Measurements from ENCODE around the gene BMP6.

The BMP6 gene

DNA sequence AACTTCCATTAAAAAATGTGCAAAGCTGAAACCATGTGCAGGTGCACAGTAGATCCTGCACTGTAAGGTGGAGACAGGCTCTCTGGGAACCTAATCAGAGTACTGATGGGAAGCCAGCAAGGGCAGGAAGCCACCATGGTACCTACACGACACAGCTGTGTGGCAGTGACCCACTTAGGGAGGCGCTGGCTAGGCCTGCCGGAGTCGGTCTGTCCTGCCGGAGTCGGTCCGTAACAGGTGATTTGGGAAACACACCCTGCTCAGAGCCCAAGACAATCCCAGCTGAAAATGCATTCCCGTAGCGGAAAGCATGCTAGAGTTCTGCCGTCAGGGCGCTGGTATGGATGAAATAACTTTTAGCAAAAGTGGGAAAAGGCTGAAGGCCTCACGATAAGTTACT, 167.4 kb downstream of the BMP6 start:
- Histone ChIP-seq H4K20me1 (ENCODE audit: insufficient read depth, low read length) (no peaks in the 10 kb centered on the region), H3K4me1 (ENCODE audit: low read length) (no peaks in the 10 kb centered on the region)

DNA sequence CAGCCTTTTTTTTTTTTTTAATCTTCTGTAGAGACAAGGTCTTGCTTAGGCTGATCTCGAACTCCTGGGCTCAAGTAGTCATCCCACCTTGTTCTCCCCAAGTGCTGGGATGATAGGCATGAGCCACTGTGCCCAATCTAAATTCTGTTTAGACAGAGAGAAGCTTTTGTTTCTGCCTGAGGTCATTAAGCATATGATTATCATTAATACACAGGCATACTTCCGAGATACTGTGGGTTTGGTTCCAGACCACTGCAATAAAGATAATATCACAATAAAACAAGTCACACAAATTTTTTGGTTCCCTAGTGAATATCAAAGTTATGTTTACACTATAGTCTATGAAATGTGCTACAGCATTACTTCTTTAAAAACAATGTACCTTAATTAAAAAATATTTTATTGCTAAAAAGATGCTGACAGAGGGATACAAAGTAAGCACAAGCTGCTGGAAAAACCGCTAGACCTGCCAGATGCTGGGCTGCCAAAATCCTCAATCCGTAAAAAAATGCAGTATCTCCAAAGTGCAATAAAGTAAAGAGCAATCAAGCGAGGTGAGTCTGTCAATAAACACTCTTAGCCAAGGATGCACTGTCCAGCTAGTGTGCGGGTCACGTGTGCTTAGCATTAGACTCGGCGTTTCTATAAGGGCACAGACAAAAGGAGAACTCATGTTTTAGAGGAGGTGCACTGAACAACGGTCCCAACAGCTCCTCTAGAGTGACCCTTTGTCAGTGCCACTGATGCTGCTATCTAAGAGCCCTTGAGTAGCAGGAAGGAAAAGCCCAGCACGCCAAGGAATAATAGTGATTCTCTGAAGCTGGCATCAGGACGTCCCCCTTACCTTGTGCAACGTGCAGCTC, 168.6 kb downstream of the BMP6 start:
- no peaks in the 10 kb centered on the region for H3K27me3 ChIP-seq (ENCODE audit: low read depth, low read length)
- H3K4me3 ChIP-seq (ENCODE audit: low read length), result no peak overlapping the region
- no peak overlapping the region for H3K4me2 ChIP-seq (ENCODE audit: low read length)
- TF ChIP-seq EZH2phosphoT487 (IDR thresholded peaks at IDR 0.05; ENCODE audit: low read depth), result no peak
- TF ChIP-seq, protein P1, sequence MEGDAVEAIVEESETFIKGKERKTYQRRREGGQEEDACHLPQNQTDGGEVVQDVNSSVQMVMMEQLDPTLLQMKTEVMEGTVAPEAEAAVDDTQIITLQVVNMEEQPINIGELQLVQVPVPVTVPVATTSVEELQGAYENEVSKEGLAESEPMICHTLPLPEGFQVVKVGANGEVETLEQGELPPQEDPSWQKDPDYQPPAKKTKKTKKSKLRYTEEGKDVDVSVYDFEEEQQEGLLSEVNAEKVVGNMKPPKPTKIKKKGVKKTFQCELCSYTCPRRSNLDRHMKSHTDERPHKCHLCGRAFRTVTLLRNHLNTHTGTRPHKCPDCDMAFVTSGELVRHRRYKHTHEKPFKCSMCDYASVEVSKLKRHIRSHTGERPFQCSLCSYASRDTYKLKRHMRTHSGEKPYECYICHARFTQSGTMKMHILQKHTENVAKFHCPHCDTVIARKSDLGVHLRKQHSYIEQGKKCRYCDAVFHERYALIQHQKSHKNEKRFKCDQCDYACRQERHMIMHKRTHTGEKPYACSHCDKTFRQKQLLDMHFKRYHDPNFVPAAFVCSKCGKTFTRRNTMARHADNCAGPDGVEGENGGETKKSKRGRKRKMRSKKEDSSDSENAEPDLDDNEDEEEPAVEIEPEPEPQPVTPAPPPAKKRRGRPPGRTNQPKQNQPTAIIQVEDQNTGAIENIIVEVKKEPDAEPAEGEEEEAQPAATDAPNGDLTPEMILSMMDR (IDR thresholded peaks at IDR 0.05; ENCODE audit: low read depth, low read length), result no peak
- no peaks in the 10 kb centered on the region for H3K9me3 ChIP-seq (ENCODE audit: insufficient read depth, low read length)
- peaks cover 27% of the 10 kb centered on the region for H3K79me2 ChIP-seq (ENCODE audit: low read length)
- H3K36me3 ChIP-seq (replicated peaks; ENCODE audit: low read depth, low read length), result peaks cover 72% of the 10 kb centered on the region
- no peak overlapping the region for H2AFZ ChIP-seq (ENCODE audit: low read depth, low read length)
- H3K27ac ChIP-seq (ENCODE audit: low read length), result no peak overlapping the region
- H4K20me1 ChIP-seq (ENCODE audit: insufficient read depth, low read length), result no peaks in the 10 kb centered on the region
- no peak overlapping the region for H3K9ac ChIP-seq (ENCODE audit: low read length)
- H3K4me1 ChIP-seq (ENCODE audit: low read length), result peaks cover 8% of the 10 kb centered on the region

More for the DNA sequence above, 167.4 kb downstream of the BMP6 start:
- no peaks in the 10 kb centered on the region for H3K27me3 ChIP-seq (ENCODE audit: low read depth, low read length)
- H3K27ac ChIP-seq (ENCODE audit: low read length), result no peak overlapping the region
- H3K4me2 ChIP-seq (ENCODE audit: low read length), result no peak overlapping the region
- TF ChIP-seq, protein P1 (IDR thresholded peaks at IDR 0.05; ENCODE audit: low read depth, low read length), result no peak
- no peak for TF ChIP-seq EZH2phosphoT487 (IDR thresholded peaks at IDR 0.05; ENCODE audit: low read depth)
- H3K9ac ChIP-seq (ENCODE audit: low read length), result no peak overlapping the region
- H3K79me2 ChIP-seq (ENCODE audit: low read length), result peaks cover 17% of the 10 kb centered on the region
- H3K9me3 ChIP-seq (ENCODE audit: insufficient read depth, low read length), result no peaks in the 10 kb centered on the region
- H2AFZ ChIP-seq (ENCODE audit: low read depth, low read length), result no peak overlapping the region
- no peak overlapping the region for H3K4me3 ChIP-seq (ENCODE audit: low read length)
- H3K36me3 ChIP-seq (replicated peaks; ENCODE audit: low read depth, low read length), result peaks cover 67% of the 10 kb centered on the region

DNA sequence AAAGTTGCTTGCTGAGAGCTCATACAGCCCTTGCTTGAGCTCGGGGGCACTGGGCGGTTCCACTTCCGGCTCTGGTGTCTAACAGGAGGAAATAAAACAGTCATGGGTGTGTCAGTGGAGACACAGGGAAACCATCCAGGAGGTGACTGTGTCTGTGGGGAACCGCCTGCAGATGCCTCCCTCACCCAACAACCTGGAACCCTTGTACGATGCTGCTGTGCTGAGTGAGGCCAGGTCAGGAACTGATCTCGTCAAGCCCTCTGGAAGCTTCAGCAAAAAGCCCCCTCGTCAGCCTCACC, 169.2 kb downstream of the BMP6 start:
- Histone ChIP-seq H4K20me1 (ENCODE audit: insufficient read depth, low read length) (peaks cover 3% of the 10 kb centered on the region; the same call in 1 of the 2 replicates), H2AFZ (ENCODE audit: low read depth, low read length) (no peak overlapping the region), H3K27me3 (ENCODE audit: low read depth, low read length) (no peaks in the 10 kb centered on the region), H3K9ac (ENCODE audit: low read length) (no peak overlapping the region), H3K36me3 (replicated peaks; ENCODE audit: low read depth, low read length) (peaks cover 74% of the 10 kb centered on the region), H3K27ac (ENCODE audit: low read length) (no peak overlapping the region), H3K4me3 (ENCODE audit: low read length) (no peak overlapping the region), H3K79me2 (ENCODE audit: low read length) (peaks cover 33% of the 10 kb centered on the region), H3K9me3 (ENCODE audit: insufficient read depth, low read length) (no peaks in the 10 kb centered on the region), H3K4me1 (ENCODE audit: low read length) (peaks cover 13% of the 10 kb centered on the region), H3K4me2 (ENCODE audit: low read length) (no peak overlapping the region)
- TF ChIP-seq, protein P1 (IDR thresholded peaks at IDR 0.05; ENCODE audit: low read depth, low read length), result no peak
- no peak for TF ChIP-seq EZH2phosphoT487 (IDR thresholded peaks at IDR 0.05; ENCODE audit: low read depth)

DNA sequence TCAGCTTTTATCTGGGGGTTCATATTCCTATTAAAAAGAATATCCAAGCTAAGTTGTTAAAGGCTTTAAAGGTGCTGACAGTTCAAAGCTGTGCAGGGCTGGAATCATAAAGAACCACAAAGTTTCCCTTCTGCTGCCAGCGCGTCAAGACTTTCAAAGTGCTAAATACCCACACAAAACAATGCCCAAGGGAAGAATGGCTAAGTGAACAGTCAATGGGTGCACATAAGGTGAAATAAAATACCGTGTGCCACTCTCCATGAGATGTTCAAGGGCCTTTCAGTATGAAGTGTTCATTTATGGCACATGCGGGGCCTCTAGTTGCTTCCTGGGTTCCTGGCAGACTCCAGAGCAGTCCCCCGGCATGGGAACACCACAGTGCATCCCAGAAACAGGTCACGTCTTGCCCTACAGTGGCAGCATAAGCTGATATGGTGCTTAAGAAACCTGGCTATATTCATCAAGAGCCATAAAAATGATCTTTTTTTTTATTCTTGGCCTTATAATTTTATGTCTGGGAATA, 170.6 kb downstream of the BMP6 start:
- H3K79me2 ChIP-seq (ENCODE audit: low read length), result peaks cover 45% of the 10 kb centered on the region
- no peak for TF ChIP-seq EZH2phosphoT487 (IDR thresholded peaks at IDR 0.05; ENCODE audit: low read depth)
- TF ChIP-seq, protein P1 (IDR thresholded peaks at IDR 0.05; ENCODE audit: low read depth, low read length), result no peak
- no peak overlapping the region for H3K4me2 ChIP-seq (ENCODE audit: low read length)
- no peak overlapping the region for H2AFZ ChIP-seq (ENCODE audit: low read depth, low read length)
- H4K20me1 ChIP-seq (ENCODE audit: insufficient read depth, low read length), result peaks cover 11% of the 10 kb centered on the region; the same call in 1 of the 2 replicates
- peaks cover 28% of the 10 kb centered on the region for H3K4me1 ChIP-seq (ENCODE audit: low read length)
- peaks cover 77% of the 10 kb centered on the region for H3K36me3 ChIP-seq (replicated peaks; ENCODE audit: low read depth, low read length)
- no peak overlapping the region for H3K9ac ChIP-seq (ENCODE audit: low read length)
- no peak overlapping the region for H3K4me3 ChIP-seq (ENCODE audit: low read length)
- no peaks in the 10 kb centered on the region for H3K27me3 ChIP-seq (ENCODE audit: low read depth, low read length)
- no peaks in the 10 kb centered on the region for H3K9me3 ChIP-seq (ENCODE audit: insufficient read depth, low read length)
- no peak overlapping the region for H3K27ac ChIP-seq (ENCODE audit: low read length)

Measured in OCI-LY3 (cell line).